ENCODE results near the gene PPM1D.
A peak's percentile ranks its signal among the peaks of the same experiment; 100 is the strongest.
"Not testable (repeated sequence)": the region's sequence is repeated elsewhere in the genome, so short reads cannot be mapped to it uniquely, and the experiment has no call there.

Gene PPM1D

DNA sequence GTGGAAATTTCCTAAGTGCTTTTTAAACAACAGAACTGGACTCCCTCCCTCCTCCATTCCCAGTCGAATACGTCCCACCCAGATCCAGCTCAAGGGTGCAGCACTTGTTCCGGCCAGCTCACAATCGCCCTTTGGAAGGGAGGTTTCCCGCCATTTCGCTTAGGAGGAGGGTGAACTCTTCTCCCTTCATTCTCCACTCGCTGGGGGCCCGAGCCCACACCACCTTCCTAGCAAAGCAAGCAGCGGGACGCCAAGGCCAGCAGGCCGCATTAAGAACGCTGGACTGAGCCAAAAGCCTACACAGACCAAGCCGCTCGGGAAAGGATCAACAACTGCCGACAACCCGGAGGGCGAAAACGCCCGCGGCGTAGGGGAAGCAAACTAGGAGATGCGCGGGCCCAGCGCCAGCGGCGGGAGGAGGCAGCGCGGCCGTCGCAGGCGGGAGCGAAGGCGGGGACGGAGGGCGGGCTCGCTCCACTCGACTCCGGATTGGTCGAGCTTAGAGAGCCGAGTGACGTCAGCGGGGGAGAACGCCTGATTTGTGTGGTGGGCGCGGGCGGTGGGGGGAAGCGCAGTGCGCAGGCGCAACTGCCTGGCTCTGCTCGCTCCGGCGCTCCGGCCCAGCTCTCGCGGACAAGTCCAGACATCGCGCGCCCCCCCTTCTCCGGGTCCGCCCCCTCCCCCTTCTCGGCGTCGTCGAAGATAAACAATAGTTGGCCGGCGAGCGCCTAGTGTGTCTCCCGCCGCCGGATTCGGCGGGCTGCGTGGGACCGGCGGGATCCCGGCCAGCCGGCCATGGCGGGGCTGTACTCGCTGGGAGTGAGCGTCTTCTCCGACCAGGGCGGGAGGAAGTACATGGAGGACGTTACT is at the start of gene PPM1D:
TSS of gene PPM1D (plus strand) at position 574 of the 870 bp plus-strand sequence. CDS start at position 796, 222 bp downstream.
- DNase-seq = peak; percentile 99

DNA sequence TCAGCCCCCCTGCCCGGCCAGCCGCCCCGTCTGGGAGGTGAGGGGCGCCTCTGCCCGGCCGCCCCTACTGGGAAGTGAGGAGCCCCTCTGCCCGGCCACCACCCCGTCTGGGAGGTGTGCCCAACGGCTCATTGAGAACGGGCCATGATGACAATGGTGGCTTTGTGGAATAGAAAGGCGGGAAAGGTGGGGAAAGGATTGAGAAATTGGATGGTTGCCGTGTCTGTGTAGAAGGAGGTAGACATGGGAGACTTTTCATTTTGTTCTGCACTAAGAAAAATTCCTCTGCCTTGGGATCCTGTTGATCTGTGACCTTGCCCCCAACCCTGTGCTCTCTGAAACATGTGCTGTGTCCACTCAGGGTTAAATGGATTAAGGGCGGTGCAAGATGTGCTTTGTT is 47.7 kb upstream of the PPM1D start:
- not testable (repeated sequence) for DNase-seq

DNA sequence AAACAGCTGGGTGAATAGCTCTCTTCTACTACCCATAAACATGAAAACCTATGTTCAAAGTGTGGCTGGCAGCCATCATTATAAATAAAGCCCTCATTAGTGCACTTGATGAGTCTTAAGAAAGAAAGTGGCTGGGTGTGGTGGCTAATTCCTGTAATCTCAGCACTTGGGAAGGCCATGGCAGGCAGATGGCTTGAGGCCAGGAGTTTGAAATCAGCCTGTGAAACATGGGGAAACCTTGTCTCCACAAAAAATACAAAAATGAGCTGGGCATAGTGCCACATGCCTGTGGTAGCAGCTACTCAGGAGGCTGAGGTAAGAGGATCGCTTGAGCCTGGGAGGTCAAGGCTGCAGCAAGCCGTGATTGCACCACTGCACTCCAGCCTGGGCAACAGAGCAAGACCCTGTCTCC is 45.6 kb upstream of the PPM1D start:
- no peak for DNase-seq

DNA sequence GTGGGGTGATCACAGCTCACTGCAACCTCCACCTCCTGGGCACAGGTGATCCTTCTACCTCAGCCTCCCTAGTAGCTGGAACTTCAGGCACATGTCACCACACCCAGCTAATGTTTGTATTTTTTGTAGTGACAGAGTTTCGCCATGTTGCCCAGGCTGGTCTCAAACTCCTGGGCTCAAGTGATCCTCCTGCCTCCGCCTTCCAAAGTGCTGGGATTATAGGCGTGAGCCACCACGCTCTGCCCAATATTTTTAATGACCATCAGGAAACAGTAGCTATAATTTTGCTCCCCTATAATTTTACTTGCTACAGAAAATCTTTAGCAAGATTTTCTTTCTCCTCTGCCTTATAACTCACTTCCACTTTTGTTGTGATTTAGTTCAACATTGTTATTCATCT is 44.2 kb upstream of the PPM1D start:
- no peak for DNase-seq

DNA sequence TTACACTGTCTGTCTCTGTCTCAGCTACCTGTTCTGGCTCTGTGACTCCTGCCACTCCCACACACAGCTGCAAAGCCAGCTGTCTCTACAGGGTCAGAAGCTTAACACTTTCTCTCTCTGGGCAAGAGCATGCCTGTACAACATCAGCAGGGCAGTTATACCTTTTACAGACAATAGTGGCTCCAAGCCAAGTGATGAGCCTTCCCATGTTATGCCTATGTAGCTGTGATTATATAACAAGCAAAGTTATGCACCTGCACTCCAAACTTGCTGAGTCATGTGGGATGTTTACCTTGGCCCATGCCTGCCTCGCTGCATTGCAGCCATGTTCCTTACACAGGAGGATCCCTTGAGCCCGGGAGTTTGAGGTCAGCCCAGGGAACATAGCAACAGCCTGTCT is 42.2 kb upstream of the PPM1D start:
- no peak for DNase-seq

DNA sequence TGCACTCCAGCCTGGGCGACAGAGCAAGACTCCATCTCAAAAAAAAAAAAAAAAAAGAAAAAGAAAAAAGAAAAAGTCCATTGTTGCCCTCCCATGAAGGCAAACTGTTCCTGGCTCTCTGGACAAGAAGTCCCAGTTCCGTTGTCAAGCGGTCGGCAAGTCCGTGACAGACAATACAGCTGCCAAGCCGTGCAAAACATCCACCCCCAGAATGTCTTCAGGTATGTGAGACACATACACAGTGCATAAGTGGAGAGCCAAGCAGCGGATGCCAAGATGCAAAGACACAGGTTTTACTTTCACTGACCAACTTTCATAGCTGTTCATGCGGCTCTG is 40.4 kb upstream of the PPM1D start:
- DNase-seq = no peak

DNA sequence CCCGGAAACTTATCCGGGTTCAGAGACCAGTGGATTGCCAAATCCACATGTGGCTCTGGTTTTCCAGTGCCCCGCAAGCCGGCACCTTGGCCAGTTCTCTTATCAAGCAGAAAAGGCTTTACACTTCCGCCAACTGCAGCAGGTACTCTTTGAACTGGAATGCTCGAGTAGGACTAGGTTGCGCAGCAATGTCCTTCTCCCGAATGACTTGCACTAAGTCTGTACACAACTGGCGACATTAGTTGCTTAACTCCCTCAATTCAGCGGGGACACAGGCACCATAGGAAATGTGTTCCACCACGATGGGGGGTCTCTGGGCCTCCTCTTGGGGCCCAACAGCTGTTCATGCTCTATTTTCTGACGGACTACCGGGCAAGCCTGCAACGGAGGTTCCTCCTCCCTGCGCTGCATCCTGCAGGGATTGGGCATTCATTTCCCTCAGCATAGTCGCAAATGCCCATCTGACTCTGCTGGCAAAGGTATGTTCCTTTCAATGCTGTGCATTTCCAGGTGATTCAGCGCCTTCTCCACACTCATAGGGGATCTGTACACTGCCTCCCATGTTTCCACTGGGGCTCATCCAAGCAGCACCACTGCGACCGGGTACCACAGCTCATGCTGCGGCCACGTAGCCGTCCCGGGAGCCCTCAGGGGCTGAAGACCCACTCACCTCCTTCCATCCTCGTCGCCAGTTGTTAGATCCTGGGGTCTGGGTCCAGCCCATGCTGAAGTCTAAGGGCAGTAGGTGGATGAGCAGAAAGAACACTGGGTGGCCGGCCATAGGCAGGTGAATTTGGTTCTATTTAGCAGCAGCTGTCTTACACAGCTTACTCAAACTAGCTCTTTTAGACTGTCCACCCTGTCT is 39.8 kb upstream of the PPM1D start:
- DNase-seq = no peak

DNA sequence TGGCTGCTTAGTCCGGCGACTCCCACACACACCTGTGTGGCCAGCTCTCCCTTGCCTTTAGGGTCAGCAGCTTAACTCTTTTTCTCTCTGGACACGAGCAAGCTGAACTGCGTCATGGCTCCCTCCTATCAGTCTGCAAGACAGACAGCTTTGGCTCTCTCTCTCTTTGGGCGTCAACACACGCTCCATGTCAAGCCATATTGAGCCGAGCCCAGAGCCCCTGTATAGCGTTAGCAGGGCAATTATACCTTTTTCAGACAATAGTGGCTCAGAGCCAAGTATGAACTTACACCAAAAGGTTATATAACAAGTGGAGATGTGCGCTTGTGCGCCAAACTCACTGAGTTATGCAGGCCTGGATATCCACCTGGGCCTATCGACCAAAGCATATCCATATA is 39.1 kb upstream of the PPM1D start:
- no peak for DNase-seq

DNA sequence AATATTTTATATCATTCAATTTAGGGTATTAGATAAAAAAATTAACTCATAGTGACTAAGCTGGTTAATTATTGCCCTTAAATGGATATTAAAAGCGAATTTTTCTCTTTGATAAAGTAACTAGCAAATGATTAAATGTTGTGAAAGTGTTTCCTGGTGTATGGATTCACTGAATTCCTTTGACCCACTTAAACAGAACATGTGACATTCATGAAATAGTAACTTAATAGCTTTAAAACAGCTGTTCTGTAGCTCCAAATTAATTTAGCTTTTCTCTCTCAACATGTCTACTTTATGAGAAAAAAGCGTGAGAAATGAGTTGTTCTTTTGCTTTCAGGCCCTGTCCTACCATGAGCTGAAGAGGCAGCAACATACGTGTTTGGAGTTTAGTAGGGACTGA is 37.6 kb upstream of the PPM1D start:
- no peak for DNase-seq

DNA sequence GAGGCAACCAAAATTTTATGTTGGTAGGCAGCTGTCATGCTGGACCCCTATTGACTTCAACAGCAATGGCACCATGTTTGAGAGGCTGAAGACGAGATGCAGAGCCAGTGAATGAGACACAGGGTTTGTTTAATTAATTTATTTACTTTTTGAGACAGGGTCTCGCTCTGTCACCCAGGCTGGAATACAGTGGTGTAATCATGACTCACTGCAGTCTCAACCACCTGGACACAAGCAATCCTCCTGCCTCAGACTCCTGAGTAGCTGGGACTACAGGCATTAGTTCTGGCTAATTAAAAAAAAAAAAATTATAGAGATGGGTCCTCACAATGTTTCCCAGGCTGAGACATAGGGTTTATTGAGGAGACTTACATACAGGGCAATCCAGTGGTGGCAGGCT is 36.2 kb upstream of the PPM1D start:
- DNase-seq = peak; percentile 65

DNA sequence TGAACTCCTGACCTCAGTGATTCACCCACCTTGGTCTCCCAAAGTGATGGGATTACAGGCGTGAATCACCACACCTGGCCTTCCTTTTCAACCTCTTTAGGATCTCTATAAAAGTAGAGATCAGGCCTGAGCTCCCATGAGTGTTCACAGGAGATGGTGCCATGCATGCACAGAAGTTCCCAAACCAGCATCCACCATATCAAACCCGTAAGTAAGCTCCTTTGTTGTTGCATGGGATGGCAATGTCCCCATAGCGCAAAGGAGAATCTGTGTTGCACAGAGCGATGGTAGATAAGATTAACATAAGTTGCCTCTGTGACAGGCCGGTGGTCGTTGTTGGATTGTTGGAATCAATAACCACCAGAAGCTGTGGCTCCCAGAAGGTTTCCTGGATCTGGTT is 34.8 kb upstream of the PPM1D start:
- no peak for DNase-seq

DNA sequence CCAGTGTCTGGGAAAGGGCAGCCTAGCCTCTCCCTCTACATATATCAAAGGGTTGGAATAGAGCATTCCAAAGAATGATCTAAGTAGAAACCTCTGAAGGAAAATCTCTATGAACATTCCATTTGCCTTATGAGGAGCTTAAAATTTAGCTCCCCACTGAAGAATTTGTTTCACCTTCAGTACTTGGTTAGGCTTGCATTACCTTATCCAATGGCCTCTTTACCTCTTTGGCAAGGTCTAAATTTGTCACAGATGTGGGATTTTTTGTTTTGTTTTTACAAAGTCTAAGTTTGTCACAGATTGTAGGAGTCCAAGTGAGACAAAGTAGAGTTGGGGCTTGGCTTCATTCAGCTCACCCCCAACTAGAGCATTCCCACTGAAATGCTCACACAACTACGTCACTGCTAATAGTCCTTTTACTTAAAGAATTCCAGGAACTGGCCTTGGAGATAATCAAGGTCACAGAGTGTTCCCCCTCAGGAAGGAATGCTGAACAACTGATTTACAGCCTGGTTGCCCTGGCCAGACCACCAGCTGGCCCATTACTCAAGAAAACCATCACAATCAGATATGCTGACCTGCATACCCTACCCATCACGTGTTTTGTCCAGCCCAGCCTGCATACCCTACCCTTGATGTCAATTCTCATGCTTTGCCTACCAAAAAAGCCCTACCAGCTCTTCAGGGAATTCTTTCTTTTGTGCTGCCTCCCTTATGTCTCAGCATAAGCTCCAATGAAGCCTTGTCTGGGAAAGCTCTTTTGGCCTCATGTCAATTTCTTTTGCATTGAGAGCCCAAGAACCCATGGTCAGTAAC is 26.5 kb upstream of the PPM1D start:
- DNase-seq = no peak

DNA sequence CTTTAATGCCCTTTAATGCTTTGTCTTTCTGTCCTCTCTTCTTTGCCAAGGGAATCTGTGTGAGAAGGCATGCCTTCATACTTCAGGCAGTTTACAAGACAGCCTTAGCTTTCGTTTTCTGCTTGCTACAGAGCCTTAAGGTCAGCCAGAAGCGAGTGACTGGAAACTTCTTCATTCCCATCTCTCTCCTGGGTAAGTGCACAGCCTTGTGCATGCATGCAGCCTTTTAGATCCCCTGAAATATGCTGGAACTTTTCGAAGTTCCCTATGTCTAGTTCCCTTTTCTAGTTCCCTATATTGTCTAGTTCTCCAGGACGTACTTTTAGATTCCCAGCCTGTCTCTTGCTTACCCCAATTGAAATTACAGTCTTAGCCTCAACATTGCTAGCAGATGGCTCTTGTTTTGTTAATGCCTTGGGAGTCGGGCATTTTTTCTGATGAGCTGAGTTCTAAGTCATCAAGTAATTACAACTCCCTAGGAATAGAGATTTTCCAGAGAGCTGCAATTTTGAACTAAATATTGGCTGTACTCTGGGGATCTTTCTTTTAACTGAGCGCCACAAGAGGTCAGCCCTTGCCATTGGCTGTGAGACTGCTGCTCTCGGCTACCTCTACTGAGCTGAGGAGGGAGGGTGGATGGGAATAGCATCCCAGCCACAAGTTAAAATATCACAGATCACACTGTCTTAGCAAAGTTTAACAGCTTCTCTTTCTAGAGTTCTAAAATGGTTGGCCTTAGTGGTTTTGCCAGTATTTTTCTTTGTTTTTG is 22.7 kb upstream of the PPM1D start:
- no peak for DNase-seq

DNA sequence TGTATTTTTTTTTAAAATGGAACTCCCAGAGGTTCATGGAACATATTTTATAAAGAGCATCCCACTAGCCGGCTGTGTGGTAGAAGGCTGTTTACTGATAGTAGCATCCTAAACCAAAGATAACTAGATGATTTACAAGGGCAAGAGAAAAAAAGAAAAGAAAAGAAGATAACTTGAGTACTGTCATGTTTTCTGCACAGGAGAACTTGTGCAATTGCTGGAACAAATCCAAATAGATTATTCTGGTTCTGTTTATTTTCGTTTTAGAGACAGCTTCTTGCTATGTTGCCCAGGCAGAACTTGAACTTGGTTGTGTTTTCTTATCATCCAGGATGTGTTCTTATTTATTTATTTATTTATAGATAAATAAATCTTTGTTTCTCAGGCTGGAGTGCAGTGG is 20.9 kb upstream of the PPM1D start:
- no peak for DNase-seq

DNA sequence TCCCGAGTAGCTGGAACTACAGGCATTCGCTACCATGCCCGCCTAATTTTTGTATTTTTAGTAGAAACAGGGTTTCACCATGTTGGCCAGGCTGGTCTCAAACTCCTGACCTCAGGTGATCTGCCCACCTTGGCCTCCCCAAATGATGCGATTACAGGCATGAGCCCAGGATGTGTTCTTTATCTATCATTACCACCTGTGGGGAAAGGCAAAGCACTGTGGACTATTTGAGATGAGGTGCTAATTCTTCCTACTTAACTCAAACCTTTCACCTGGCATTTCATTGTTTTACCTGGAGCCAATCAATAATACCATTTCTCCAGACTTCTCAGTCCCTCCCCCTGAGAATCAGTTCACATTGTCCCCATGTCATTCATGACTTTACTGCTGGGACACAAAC is 20.4 kb upstream of the PPM1D start:
- peak; percentile 49 for DNase-seq

DNA sequence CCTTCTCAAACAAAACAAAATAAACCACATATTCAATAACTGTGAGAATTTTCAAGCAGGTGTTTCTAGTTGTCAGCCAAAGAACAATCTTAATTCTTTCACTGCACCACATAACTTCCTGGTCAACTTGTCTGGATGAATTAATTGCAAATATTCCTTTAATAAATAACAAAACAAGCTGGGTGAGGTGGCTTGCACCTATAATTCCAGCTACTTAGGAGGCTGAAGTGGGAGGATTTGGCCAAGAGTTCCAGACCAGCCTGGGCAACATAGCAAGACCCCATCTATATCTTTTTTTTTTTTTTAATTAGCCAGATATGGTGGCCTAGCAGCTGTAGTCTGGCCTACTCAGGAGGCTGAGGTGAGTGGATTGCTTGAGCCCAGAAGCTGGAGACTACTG is 17.0 kb upstream of the PPM1D start:
- no peak for DNase-seq

DNA sequence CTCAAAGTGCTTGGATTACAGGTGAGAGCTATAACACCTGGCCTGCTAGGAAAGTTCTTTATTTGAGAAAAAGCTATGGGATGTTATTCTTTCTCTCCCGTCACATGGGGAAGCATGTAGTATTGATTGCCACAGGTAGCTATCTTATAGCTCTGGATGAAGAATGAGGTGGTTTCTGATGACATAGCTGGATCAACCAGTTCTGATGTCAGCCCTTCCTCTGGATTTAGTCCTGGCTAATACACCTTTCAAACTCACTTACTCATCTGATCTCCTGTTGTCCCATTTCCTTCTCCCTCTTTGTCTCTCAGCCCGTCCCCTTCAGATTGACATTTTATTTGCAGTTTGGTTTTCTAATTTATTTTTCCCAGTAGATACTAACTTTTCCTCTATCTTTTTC is 14.1 kb upstream of the PPM1D start:
- no peak for DNase-seq

DNA sequence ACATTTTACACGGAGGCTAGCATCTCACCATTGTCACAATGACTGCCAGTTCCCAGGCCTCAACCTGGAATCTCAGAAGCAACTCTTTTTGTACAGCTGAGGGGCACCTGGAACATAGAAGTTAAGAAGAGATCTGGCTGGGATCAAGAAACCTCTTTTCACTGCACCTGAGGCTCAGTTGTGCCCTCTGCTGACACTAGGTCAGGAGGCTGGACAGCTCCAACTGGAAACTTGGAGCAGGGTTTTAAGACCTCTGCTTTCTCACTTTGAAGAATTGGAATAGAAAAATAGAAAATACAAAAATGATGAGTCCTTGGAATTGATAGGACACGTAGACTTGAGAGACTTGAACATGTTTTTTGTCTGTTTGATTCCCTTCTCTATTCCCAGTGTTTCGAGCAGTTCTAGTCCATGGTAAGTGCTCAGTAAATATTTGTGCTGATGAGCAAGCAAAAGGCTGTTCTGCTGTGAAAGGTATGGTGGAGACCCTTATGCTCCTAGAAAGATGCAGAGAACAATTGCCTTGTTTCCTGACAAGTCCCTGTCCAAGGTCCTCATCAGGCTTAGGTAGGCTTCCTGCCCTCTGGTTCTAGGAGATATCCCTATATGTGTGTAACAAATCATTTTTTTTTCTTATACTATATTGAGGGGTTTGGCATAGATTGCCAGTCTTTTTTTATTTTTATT is 13.6 kb upstream of the PPM1D start:
- peak; percentile 29 for DNase-seq

DNA sequence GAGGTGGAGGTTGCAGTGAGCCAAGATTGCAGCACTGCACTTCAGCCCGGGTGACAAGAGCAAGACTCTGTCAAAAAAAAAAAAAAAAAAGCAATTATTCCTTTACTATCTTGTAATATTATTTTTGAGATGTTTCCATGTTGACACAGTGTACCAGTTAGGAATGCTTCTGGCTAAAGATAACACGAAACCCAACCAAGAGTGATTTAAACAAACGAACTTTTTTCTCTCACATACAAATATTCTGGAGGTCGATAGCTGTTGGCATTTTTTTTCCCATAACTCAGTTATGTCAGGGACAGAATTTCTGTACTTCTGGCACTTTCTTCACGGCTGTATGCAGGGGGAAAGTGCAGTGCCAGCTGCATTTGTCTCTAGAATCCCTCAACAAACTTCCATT is 9.9 kb upstream of the PPM1D start:
- DNase-seq = no peak

DNA sequence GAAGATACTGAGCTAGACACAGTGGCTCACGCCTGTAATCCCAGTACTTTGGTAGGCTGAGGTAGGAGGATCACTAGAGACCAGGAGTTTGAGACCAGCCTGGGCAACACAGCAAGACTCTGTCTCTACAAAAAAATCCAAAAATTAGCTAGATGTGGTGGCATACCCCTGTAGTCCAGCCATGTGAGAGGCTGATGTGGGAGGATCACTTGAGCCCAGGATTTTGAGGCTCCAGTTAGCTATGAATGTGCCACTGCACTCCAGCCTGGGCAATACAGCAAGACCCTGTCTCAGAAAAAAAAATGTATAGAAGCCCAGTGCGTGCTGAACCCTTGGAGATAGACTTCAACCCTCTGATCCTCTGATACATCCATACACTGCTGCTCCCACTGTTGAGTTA is 7.2 kb upstream of the PPM1D start:
- DNase-seq = no peak

DNA sequence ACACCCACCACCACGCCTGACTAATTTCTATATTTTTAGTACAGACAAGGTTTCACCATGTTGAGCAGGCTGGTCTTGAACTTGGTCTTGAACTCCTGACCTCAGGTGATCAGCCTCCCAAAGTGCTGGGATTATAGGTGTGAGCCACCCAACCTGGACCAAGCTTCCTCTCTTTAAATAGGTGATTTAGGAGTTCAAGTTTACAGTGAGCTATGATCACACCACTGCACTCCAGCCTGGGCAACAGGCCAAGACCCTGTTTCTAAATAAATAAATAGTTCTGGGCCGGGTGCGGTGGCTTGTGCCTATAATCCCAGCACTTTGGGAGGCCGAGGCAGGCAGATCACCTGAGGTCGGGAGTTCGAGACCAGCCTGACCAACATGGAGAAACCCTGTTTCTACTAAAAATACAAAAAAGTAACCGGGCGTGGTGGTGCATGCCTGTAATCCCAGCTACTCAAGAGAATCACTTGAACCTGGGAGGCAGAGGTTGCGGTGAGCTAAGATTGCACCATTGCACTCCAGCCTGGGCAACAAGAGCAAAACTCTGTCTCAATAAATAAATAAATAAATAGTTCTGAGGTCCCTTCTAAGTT is 6.5 kb upstream of the PPM1D start:
- DNase-seq = not testable (repeated sequence)

DNA sequence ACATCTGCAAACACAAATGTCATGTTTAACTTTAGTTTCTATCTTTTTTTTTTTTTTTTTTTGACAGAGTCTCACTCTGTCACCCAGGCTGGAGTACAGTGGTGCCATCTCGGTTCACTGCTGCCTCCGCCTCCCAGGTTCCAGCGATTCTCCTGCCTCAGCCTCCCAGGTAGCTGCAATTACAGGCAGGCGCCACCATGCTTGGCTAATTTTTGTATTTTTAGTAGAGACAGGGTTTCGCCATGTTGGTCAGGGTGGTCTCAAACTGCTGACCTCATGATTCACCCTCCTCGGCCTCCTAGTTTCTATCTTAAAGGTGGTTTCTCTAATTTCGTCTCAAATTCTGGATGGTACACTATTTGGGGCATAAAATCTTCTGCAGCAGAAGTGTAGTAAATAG is 5.8 kb upstream of the PPM1D start:
- not testable (repeated sequence) for DNase-seq
